ENCODE measurements around the gene NOL4L. TPM values are rescaled to one million over a fixed set of nuclear protein-coding genes. Genes with fewer than 3 reads are reported as not detected.
A peak's percentile ranks its signal among the peaks of the same experiment; 100 is the strongest.

NOL4L gene
- polyA plus RNA-seq, 2 of the 4 experiments (the other 2 are of a cell fraction): 9.5 to 11.8 TPM

DNA sequence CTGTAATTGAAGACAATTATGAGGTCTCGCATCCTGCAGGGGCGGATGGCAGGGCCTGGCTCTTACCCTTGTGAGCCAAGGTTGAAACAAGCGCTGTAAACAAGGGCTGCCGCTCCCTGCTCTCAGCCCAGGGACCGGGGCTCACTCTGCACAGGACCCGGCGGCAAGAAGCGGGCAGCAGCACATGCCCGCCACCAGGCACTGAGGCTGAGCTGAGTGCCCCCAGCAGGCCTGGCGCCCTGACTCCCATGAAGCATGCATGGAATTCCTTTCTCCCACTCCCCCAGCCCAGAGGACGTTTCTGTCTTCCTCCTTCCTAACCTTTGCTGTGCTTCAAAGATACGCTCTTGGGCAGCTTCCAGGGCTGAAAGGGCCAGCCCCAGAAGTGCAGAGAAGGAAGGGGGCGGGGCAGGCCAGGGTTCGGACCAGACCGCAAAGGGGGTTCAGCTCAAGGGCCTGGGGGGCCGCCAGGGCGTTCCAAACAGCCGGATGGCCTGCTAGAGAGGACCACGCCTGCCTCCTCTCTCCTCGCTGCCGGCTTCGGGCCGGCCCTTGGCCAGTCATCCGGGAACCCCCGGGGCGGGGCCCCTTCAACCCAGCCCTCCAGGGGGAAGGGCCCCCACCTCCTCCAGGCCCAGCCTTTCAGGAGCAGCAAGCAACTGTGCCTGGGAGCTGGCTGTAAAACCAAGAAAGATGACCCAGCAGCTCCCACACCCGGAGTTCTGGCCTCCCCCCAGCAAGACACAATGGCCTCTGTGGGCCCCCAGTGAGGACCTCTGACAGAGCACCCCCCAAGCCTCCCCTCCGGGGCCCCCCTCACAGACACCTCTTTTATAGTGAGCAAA, 109.9 kb downstream of the NOL4L start:
- ChIA-PET CTCF (interaction anchor here (0.6 to 2.6 kb wide), 7 partner anchors 8 to 138 kb away, joined by 3 to 12 read pairs (median 4); no protein-coding TSS in a partner anchor), POLR2A (interaction anchor here (1.0 to 1.7 kb wide), 3 partner anchors 9 to 10 kb away, joined by 3 to 4 read pairs (median 4); no protein-coding TSS in a partner anchor)
- peak overlapping the region; percentile 34 for H3K4me3 ChIP-seq
- H3K4me1 ChIP-seq: peaks cover 53% of the 10 kb centered on the region
- no peaks in the 10 kb centered on the region for H3K9me3 ChIP-seq
- H3K4me2 ChIP-seq: peak overlapping the region; percentile 95
- DNase-seq (ENCODE audit: low read depth in 1 of 2, low spot score in 1 of 2): peak; percentile 83 to 94
- FAIRE-seq: no peak
- peak overlapping the region; percentile 97 to 98 for H3K27ac ChIP-seq
- WGBS (ENCODE audit: missing lambda C conversion rate): 17% methylated on average over 25 of the region's 28 CpGs
- peak; percentile 76 to 94 for ATAC-seq
- TF ChIP-seq RCOR1 (IDR thresholded peaks at IDR 0.05; ENCODE audit: low read depth, low read length) (no peak), POLR2A (IDR thresholded peaks at IDR 0.05; ENCODE audit: low read length) (peak; percentile 65), FOSL2 (IDR thresholded peaks at IDR 0.05) (no peak), FOSL2 (CRISPR knock-in tag; IDR thresholded peaks at IDR 0.05) (no peak; the same call in 1 of the 2 replicates), MAFK (IDR thresholded peaks at IDR 0.05; ENCODE audit: partially characterized antibody) (no peak), HDAC2 (IDR thresholded peaks at IDR 0.05) (no peak), ZNF302 (CRISPR knock-in tag; IDR thresholded peaks at IDR 0.05) (no peak), HEYL (CRISPR knock-in tag; IDR thresholded peaks at IDR 0.05) (no peak), JUN (IDR thresholded peaks at IDR 0.05) (peak; percentile 54 to 74; a peak in 3 of 5 replicates), RAD21 (conservative IDR thresholded peaks at IDR 0.05 in 1 of 2, IDR thresholded peaks at IDR 0.05 in 1 of 2) (peak in 1 of 2 experiments; percentile 32; a peak in 1 of 5 replicates)
- TF ChIP-seq, protein P1, sequence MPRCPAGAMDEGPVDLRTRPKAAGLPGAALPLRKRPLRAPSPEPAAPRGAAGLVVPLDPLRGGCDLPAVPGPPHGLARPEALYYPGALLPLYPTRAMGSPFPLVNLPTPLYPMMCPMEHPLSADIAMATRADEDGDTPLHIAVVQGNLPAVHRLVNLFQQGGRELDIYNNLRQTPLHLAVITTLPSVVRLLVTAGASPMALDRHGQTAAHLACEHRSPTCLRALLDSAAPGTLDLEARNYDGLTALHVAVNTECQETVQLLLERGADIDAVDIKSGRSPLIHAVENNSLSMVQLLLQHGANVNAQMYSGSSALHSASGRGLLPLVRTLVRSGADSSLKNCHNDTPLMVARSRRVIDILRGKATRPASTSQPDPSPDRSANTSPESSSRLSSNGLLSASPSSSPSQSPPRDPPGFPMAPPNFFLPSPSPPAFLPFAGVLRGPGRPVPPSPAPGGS (IDR thresholded peaks at IDR 0.05): peak; percentile 47; the same call in 1 of the 3 replicates
- TF ChIP-seq, protein P2, sequence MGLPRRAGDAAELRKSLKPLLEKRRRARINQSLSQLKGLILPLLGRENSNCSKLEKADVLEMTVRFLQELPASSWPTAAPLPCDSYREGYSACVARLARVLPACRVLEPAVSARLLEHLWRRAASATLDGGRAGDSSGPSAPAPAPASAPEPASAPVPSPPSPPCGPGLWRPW (IDR thresholded peaks at IDR 0.05): no peak
- TF ChIP-seq, protein P3, sequence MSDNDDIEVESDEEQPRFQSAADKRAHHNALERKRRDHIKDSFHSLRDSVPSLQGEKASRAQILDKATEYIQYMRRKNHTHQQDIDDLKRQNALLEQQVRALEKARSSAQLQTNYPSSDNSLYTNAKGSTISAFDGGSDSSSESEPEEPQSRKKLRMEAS (IDR thresholded peaks at IDR 0.05): peak; percentile 41
- TF ChIP-seq, protein P4, sequence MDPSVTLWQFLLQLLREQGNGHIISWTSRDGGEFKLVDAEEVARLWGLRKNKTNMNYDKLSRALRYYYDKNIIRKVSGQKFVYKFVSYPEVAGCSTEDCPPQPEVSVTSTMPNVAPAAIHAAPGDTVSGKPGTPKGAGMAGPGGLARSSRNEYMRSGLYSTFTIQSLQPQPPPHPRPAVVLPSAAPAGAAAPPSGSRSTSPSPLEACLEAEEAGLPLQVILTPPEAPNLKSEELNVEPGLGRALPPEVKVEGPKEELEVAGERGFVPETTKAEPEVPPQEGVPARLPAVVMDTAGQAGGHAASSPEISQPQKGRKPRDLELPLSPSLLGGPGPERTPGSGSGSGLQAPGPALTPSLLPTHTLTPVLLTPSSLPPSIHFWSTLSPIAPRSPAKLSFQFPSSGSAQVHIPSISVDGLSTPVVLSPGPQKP (IDR thresholded peaks at IDR 0.05; ENCODE audit: low read depth, low read length): no peak

DNA sequence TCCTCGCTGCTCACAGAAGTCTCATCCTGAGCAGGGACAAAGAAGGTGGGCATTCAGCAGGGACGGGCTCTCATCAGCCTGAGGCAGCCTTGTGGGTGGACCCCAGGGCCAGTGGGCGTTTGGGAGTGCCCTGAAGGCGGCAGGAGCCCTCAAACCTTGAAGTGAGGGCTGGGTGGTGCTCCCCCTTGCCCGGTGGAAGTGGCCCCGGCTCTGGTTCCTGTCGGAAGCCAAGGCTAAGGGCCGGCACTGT, 110.5 kb downstream of the NOL4L start:
- FAIRE-seq (no peak), DNase-seq (ENCODE audit: low read depth in 1 of 2, low spot score in 1 of 2) (no peak), ATAC-seq (no peak)
- WGBS (ENCODE audit: missing lambda C conversion rate): 20% methylated on average over 1 of the region's 8 CpGs
- H3K27ac ChIP-seq: peak overlapping the region; percentile 97 to 98
- H3K4me1 ChIP-seq: peaks cover 50% of the 10 kb centered on the region
- POLR2A ChIA-PET: interaction anchor here (1.7 kb wide), 1 partner anchor 9 kb away, joined by 4 read pairs; no protein-coding TSS in a partner anchor
- H3K4me2 ChIP-seq: peak overlapping the region; percentile 95
- TF ChIP-seq, protein P3 (IDR thresholded peaks at IDR 0.05): no peak
- TF ChIP-seq RNF2 (IDR thresholded peaks at IDR 0.05; ENCODE audit: borderline replicate concordance, low read depth): no peak
- no peak for TF ChIP-seq RAD21 (conservative IDR thresholded peaks at IDR 0.05 in 1 of 2, IDR thresholded peaks at IDR 0.05 in 1 of 2)
- no peak for TF ChIP-seq ZSCAN20 (CRISPR knock-in tag; IDR thresholded peaks at IDR 0.05)
- no peak for TF ChIP-seq SMC3 (IDR thresholded peaks at IDR 0.05)
- CTCF ChIA-PET: interaction anchor here (0.9 to 1.7 kb wide), 6 partner anchors 9 to 138 kb away, joined by 3 to 5 read pairs (median 4); no protein-coding TSS in a partner anchor
- H3K4me3 ChIP-seq: peak overlapping the region; percentile 34
- no peaks in the 10 kb centered on the region for H3K9me3 ChIP-seq

DNA sequence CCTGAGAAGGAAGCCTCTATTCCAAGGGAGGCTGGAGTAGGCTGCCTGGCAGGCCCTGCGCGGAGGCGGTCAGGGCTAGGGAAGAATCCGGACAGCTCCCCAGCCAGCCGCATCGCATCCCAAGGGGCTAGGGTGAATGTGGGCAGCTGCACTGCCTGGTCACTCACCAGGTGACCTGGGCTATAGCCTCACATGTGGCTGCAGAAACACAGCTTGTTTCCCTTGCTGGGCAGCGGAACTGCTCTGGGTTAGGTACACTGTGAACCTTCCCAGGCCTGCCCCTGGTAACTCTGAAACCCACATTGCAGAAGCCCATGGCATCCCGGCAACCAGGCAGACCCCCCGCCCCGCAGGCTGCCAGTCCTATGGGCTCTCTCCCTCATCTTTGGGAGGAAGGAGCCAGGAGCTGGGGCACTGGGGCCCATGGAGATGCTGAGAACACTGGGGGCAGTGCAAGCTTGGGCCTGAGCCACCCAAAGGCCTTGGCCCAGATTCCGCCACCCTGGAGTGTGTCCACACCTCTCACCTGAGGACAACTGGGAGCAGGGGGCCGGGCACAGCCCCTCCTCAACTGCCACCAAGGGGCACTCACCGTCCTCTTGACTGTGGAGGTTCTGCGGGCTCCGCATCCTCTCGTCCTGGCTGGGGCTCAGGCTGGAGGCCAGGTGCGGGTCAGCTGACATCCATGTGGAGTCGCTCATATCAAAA, 111.0 kb downstream of the NOL4L start:
- POLR2A ChIA-PET: interaction anchor here (1.7 kb wide), 1 partner anchor 10 kb away, joined by 4 read pairs; no protein-coding TSS in a partner anchor

More for the DNA sequence above, 111.0 kb downstream of the NOL4L start:
- no peak for DNase-seq (ENCODE audit: low read depth in 1 of 2, low spot score in 1 of 2)
- Histone ChIP-seq H3K27ac (peak overlapping the region; percentile 97 to 98), H3K4me1 (peaks cover 50% of the 10 kb centered on the region), H3K4me2 (peak overlapping the region; percentile 95), H3K4me3 (peak overlapping the region; percentile 34; the same call in 2 of the 3 replicates), H3K9me3 (no peaks in the 10 kb centered on the region)
- no peak for TF ChIP-seq SREBF2 (IDR thresholded peaks at IDR 0.05)
- no peak for TF ChIP-seq CBX8 (IDR thresholded peaks at IDR 0.05)
- no peak for TF ChIP-seq RFX5 (IDR thresholded peaks at IDR 0.05)
- no peak for FAIRE-seq
- no peak for ATAC-seq
- WGBS (ENCODE audit: missing lambda C conversion rate): 92% methylated on average over 15 of the region's 18 CpGs
- CTCF ChIA-PET: interaction anchor here (0.9 to 1.7 kb wide), 5 partner anchors 9 to 137 kb away, joined by 3 to 5 read pairs (median 3); no protein-coding TSS in a partner anchor
